Mononuclear cell (primary cell): ENCODE data around the gene EGFLAM. TPM values are rescaled to one million over a fixed set of nuclear protein-coding genes. Genes with fewer than 3 reads are reported as not detected.

ENCODE experiments used
- H3K27me3 ChIP-seq: 2 replicates; pipeline ENCODE4 v1.6.0; 2011; ENCODE audit warnings: low read length, control low read depth; ENCODE audit not compliant: insufficient read depth
- H3K4me1 ChIP-seq: 2 replicates; pipeline ENCODE4 v1.5.1; 2011; ENCODE audit warnings: mild to moderate bottlenecking, low read length, control low read depth; ENCODE audit not compliant: insufficient read depth
- H3K4me3 ChIP-seq: 2 replicates; pipeline ENCODE4 v1.5.1; 2011; ENCODE audit warnings: mild to moderate bottlenecking, low read length, moderate library complexity
- H3K9me3 ChIP-seq: 2 replicates; pipeline ENCODE4 v1.5.1; 2011; ENCODE audit warnings: low read depth, mild to moderate bottlenecking, control low read depth, low read length
- total RNA-seq: library from RNA; depleted of rRNA; stranded (reverse); fragments of >200 nt; gene quantifications from one replicate; pipeline ENCODE4 v1.2.3, GENCODE V29; 2012

The EGFLAM gene
- total RNA-seq, 1 donor: not detected

GRCh38 chr5:38465061-38465460, 206.7 kb downstream of the EGFLAM start:
- Histone ChIP-seq H3K4me3 (no peak overlapping the region), H3K27me3 (peaks cover 79% of the 10 kb centered on the region), H3K4me1 (no peaks in the 10 kb centered on the region), H3K9me3 (no peaks in the 10 kb centered on the region)

- H3K9me3 ChIP-seq: no peaks in the 10 kb centered on the region
- H3K4me1 ChIP-seq: no peaks in the 10 kb centered on the region
- H3K27me3 ChIP-seq: peaks cover 78% of the 10 kb centered on the region
- no peak overlapping the region for H3K4me3 ChIP-seq
These were observed 207.5 kb downstream of the EGFLAM start for GRCh38 chr5:38465702-38466423.

GRCh38 chr5:38466424-38467189, 208.2 kb downstream of the EGFLAM start:
- Histone ChIP-seq H3K9me3 (no peaks in the 10 kb centered on the region), H3K4me3 (no peak overlapping the region), H3K27me3 (peaks cover 73% of the 10 kb centered on the region), H3K4me1 (no peaks in the 10 kb centered on the region)

- Histone ChIP-seq H3K4me3 (no peak overlapping the region), H3K27me3 (peaks cover 76% of the 10 kb centered on the region), H3K9me3 (no peaks in the 10 kb centered on the region), H3K4me1 (no peaks in the 10 kb centered on the region)
These were observed 209.1 kb downstream of the EGFLAM start for GRCh38 chr5:38467353-38468040.

- Histone ChIP-seq H3K27me3 (peaks cover 75% of the 10 kb centered on the region), H3K4me1 (no peaks in the 10 kb centered on the region), H3K4me3 (no peak overlapping the region), H3K9me3 (no peaks in the 10 kb centered on the region)
These were observed 209.9 kb downstream of the EGFLAM start for GRCh38 chr5:38468202-38468673.

GRCh38 chr5:38468978-38469706, 210.8 kb downstream of the EGFLAM start:
- Histone ChIP-seq H3K4me3 (no peak overlapping the region), H3K27me3 (peaks cover 72% of the 10 kb centered on the region), H3K9me3 (no peaks in the 10 kb centered on the region), H3K4me1 (no peaks in the 10 kb centered on the region)

GRCh38 chr5:38469707-38470267, 211.4 kb downstream of the EGFLAM start:
- H3K9me3 ChIP-seq: no peaks in the 10 kb centered on the region
- H3K27me3 ChIP-seq: peaks cover 72% of the 10 kb centered on the region
- no peak overlapping the region for H3K4me3 ChIP-seq
- H3K4me1 ChIP-seq: no peaks in the 10 kb centered on the region

GRCh38 chr5:38471709-38472108, 213.3 kb downstream of the EGFLAM start:
- Histone ChIP-seq H3K9me3 (no peaks in the 10 kb centered on the region), H3K27me3 (peaks cover 75% of the 10 kb centered on the region), H3K4me1 (no peaks in the 10 kb centered on the region), H3K4me3 (no peak overlapping the region)

GRCh38 chr5:38472541-38472940, 214.2 kb downstream of the EGFLAM start:
- Histone ChIP-seq H3K4me3 (no peak overlapping the region), H3K27me3 (peaks cover 81% of the 10 kb centered on the region), H3K9me3 (no peaks in the 10 kb centered on the region), H3K4me1 (no peaks in the 10 kb centered on the region)

- no peaks in the 10 kb centered on the region for H3K9me3 ChIP-seq
- peaks cover 81% of the 10 kb centered on the region for H3K27me3 ChIP-seq
- H3K4me3 ChIP-seq: no peak overlapping the region
- H3K4me1 ChIP-seq: no peaks in the 10 kb centered on the region
These were observed 214.6 kb downstream of the EGFLAM start for GRCh38 chr5:38473008-38473407.

- Histone ChIP-seq H3K9me3 (no peaks in the 10 kb centered on the region), H3K27me3 (peaks cover 81% of the 10 kb centered on the region), H3K4me3 (no peak overlapping the region), H3K4me1 (no peaks in the 10 kb centered on the region)
These were observed 219.8 kb downstream of the EGFLAM start for GRCh38 chr5:38478166-38478565.

- H3K9me3 ChIP-seq: no peaks in the 10 kb centered on the region
- H3K27me3 ChIP-seq: peaks cover 80% of the 10 kb centered on the region
- no peak overlapping the region for H3K4me3 ChIP-seq
- no peaks in the 10 kb centered on the region for H3K4me1 ChIP-seq
These were observed 220.5 kb downstream of the EGFLAM start for GRCh38 chr5:38478878-38479277.

GRCh38 chr5:38479315-38479904, 221.1 kb downstream of the EGFLAM start:
- H3K9me3 ChIP-seq: no peaks in the 10 kb centered on the region
- peaks cover 76% of the 10 kb centered on the region for H3K27me3 ChIP-seq
- H3K4me3 ChIP-seq: no peak overlapping the region
- H3K4me1 ChIP-seq: no peaks in the 10 kb centered on the region

GRCh38 chr5:38483805-38484398, 225.5 kb downstream of the EGFLAM start:
- Histone ChIP-seq H3K9me3 (no peaks in the 10 kb centered on the region), H3K4me3 (no peak overlapping the region)

More at GRCh38 chr5:38483805-38484398, 225.5 kb downstream of the EGFLAM start:
- Histone ChIP-seq H3K4me1 (no peaks in the 10 kb centered on the region), H3K27me3 (peaks cover 53% of the 10 kb centered on the region)
